Breast epithelium (tissue), 4 donors: Measurements from ENCODE around the gene ATP1A1. TPM values are rescaled to one million over a fixed set of nuclear protein-coding genes. Genes with fewer than 3 reads are reported as not detected.

Experiments used
- DNase-seq, 2 donors: peaks; one replicate each; pipeline ENCODE4 v3.0.0-alpha.2; 2019; ENCODE audit warnings: low spot score in 2 of 2
- H3K27ac ChIP-seq, 2 donors: fragments of 200-600 bp; sonication (generic) in 1 of 2; one replicate each; pipeline ENCODE4 v1.5.1; 2016 to 2019; ENCODE audit warnings: mild to moderate bottlenecking in 1 of 2
- H3K27me3 ChIP-seq, 2 donors: fragments of 200-600 bp; sonication (generic) in 1 of 2; one replicate each; pipeline versions ENCODE4 v1.5.1 to v1.6.0; 2017 to 2019; ENCODE audit warnings: control low read depth in 1 of 2, mild to moderate bottlenecking in 1 of 2
- H3K36me3 ChIP-seq: fragments of 200-600 bp; one replicate; pipeline ENCODE4 v1.5.1; 2019
- H3K4me1 ChIP-seq, 2 donors: fragments of 200-600 bp; sonication (generic); one replicate each; pipeline ENCODE4 v1.5.1; 2016 to 2019; ENCODE audit warnings: control low read depth in 1 of 2
- H3K4me3 ChIP-seq, 3 donors: fragments of 200-600 bp; sonication (generic); 1 replicate in 2 of 3; 2 replicates in 1 of 3; pipeline ENCODE4 v1.5.1; 2016 to 2019; ENCODE audit warnings: mild to moderate bottlenecking in 3 of 3, moderate library complexity in 2 of 3
- H3K9me3 ChIP-seq, 2 donors: fragments of 200-600 bp; sonication (generic) in 1 of 2; one replicate each; pipeline ENCODE4 v1.5.1; 2016 to 2019; ENCODE audit warnings: control low read depth in 1 of 2
- CTCF ChIP-seq, 3 donors: fragments of 450-650 bp; IDR thresholded peaks; one replicate each; pipeline ENCODE4 v1.5.1; 2016 to 2017; ENCODE audit warnings: antibody characterized with exemption in 3 of 3, mild to moderate bottlenecking in 3 of 3, moderate library complexity in 3 of 3
- POLR2A ChIP-seq: fragments of 450-650 bp; IDR thresholded peaks from one replicate; pipeline ENCODE4 v1.6.1; 2016; ENCODE audit warnings: antibody characterized with exemption, mild to moderate bottlenecking, moderate library complexity
- POLR2AphosphoS5 ChIP-seq, 3 donors: sonication (generic); formaldehyde crosslinking; IDR thresholded peaks; one replicate each; pipeline ENCODE4 v1.6.1; 2017; ENCODE audit warnings: antibody characterized with exemption in 3 of 3
- intact Hi-C: fragments of 100-400 bp; cut with DNase I; formaldehyde crosslinking; loops from one replicate; pipeline ENCODE4 v1.15.1; 2023; ENCODE audit warnings: low total_unique reads
- total RNA-seq, 3 donors: library from RNA; depleted of rRNA; stranded (reverse); fragments of >200 nt; gene quantifications; one replicate each; pipeline ENCODE4 v1.1.0, GENCODE V29; 2016

ATP1A1 gene
- total RNA-seq, 3 donors from 2014 or later: 235 to 423 (median 331) TPM

GRCh38 chr1:116361648-116362047, 11.4 kb upstream of the ATP1A1 start:
- Histone ChIP-seq H3K36me3 (no peaks in the 10 kb centered on the region), H3K4me1 (no peaks in the 10 kb centered on the region), H3K9me3 (no peaks in the 10 kb centered on the region), H3K4me3 (no peak overlapping the region), H3K27ac (no peak overlapping the region), H3K27me3 (no peaks in the 10 kb centered on the region)
- no peak for DNase-seq
- TF ChIP-seq POLR2A: no peak
- TF ChIP-seq POLR2AphosphoS5 (IDR thresholded peaks at IDR 0.05): no peak
- TF ChIP-seq CTCF (IDR thresholded peaks at IDR 0.05): no peak
- intact Hi-C loops: loop anchor here (10.0 kb wide), 1 partner anchor 123 kb away; no protein-coding TSS in a partner anchor

- TF ChIP-seq POLR2AphosphoS5 (IDR thresholded peaks at IDR 0.05) (no peak), CTCF (IDR thresholded peaks at IDR 0.05) (no peak), POLR2A (no peak)
- H3K27me3 ChIP-seq: no peaks in the 10 kb centered on the region
- no peak overlapping the region for H3K27ac ChIP-seq
- H3K4me1 ChIP-seq: no peaks in the 10 kb centered on the region
- no peaks in the 10 kb centered on the region for H3K36me3 ChIP-seq
- intact Hi-C loops: loop anchor here (10.0 kb wide), 1 partner anchor 123 kb away; no protein-coding TSS in a partner anchor
- no peaks in the 10 kb centered on the region for H3K9me3 ChIP-seq
- no peak overlapping the region for H3K4me3 ChIP-seq
- no peak for DNase-seq
Measured at GRCh38 chr1:116362050-116362449, 11.0 kb upstream of the ATP1A1 start.

GRCh38 chr1:116365353-116365780, 7.7 kb upstream of the ATP1A1 start:
- intact Hi-C loops: loop anchor here (10.0 kb wide), 1 partner anchor 119 kb away; no protein-coding TSS in a partner anchor
- Histone ChIP-seq H3K27ac (no peak overlapping the region), H3K27me3 (no peaks in the 10 kb centered on the region)

GRCh38 chr1:116365857-116366256, 7.2 kb upstream of the ATP1A1 start:
- TF ChIP-seq CTCF (IDR thresholded peaks at IDR 0.05): no peak
- TF ChIP-seq POLR2AphosphoS5 (IDR thresholded peaks at IDR 0.05): no peak
- TF ChIP-seq POLR2A: no peak
- H3K27me3 ChIP-seq: no peaks in the 10 kb centered on the region
- H3K36me3 ChIP-seq: no peaks in the 10 kb centered on the region
- no peak for DNase-seq
- no peaks in the 10 kb centered on the region for H3K9me3 ChIP-seq
- no peak overlapping the region for H3K27ac ChIP-seq
- intact Hi-C loops: loop anchor here (10.0 kb wide), 1 partner anchor 119 kb away; no protein-coding TSS in a partner anchor
- no peaks in the 10 kb centered on the region for H3K4me1 ChIP-seq
- H3K4me3 ChIP-seq: no peak overlapping the region

More at GRCh38 chr1:116365353-116365780, 7.7 kb upstream of the ATP1A1 start:
- no peaks in the 10 kb centered on the region for H3K9me3 ChIP-seq
- DNase-seq: no peak
- TF ChIP-seq POLR2AphosphoS5 (IDR thresholded peaks at IDR 0.05) (no peak), POLR2A (no peak), CTCF (IDR thresholded peaks at IDR 0.05) (no peak)
- no peak overlapping the region for H3K4me3 ChIP-seq
- H3K36me3 ChIP-seq: no peaks in the 10 kb centered on the region
- no peaks in the 10 kb centered on the region for H3K4me1 ChIP-seq

- H3K4me3 ChIP-seq: no peak overlapping the region
- no peak for DNase-seq
- TF ChIP-seq CTCF (IDR thresholded peaks at IDR 0.05): no peak
- no peak for TF ChIP-seq POLR2AphosphoS5 (IDR thresholded peaks at IDR 0.05)
- TF ChIP-seq POLR2A: no peak
- H3K36me3 ChIP-seq: no peaks in the 10 kb centered on the region
- H3K27me3 ChIP-seq: no peaks in the 10 kb centered on the region
- no peaks in the 10 kb centered on the region for H3K9me3 ChIP-seq
- H3K4me1 ChIP-seq: no peaks in the 10 kb centered on the region
- H3K27ac ChIP-seq: no peak overlapping the region
- intact Hi-C loops: loop anchor here (10.0 kb wide), 1 partner anchor 117 kb away; no protein-coding TSS in a partner anchor
Measured at GRCh38 chr1:116367256-116367945, 5.6 kb upstream of the ATP1A1 start.
